ENCODE data around the gene SLC24A4.

SLC24A4 gene

DNA sequence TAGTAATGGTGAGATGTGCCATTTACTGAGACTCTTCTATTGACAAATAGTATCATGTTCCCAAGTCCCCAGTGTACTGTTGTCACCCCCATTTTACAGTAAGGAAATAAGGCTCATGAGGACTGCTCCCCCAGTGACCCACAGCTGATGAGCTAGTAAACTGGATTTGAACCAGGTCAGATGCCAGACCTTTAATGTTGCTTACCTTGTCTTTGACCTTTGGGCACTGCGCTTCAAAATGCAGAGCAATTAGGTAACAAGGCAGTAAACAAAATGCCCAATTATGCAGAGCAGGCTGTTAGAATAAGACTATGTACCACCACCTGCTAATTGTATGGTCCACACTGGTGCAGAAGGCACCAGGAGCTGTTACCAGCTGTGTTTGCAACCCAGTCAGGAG is 152.1 kb downstream of the SLC24A4 start:
- Histone ChIP-seq H3K27me3 (ENCODE audit: low read length) (no peaks in the 10 kb centered on the region), H3F3A (ENCODE audit: insufficient read depth) (no peaks in the 10 kb centered on the region), H3K4me2 (ENCODE audit: low read depth, low read length, poor library complexity, severe bottlenecking) (no peak overlapping the region), H2AFZ (ENCODE audit: low read depth, low read length, severe bottlenecking) (no peak overlapping the region), H3K79me2 (ENCODE audit: insufficient read depth, low read length) (no peaks in the 10 kb centered on the region), H3K27ac (ENCODE audit: low read depth, low read length) (no peak overlapping the region), H4K20me1 (ENCODE audit: low read depth, low read length) (no peaks in the 10 kb centered on the region), H3K9me2 (replicated peaks; ENCODE audit: insufficient read depth, low read length) (no peaks in the 10 kb centered on the region), H3K4me3 (ENCODE audit: insufficient read depth, low read length, poor library complexity, severe bottlenecking) (no peak overlapping the region), H3K36me3 (ENCODE audit: low read length) (no peaks in the 10 kb centered on the region), H3K9me3 (ENCODE audit: insufficient read depth, low read length) (no peaks in the 10 kb centered on the region), H3K9ac (ENCODE audit: low read length) (no peak overlapping the region)
- TF ChIP-seq EZH2phosphoT487 (conservative IDR thresholded peaks at IDR 0.05; ENCODE audit: low read length) (no peak), CTCF (IDR thresholded peaks at IDR 0.05; ENCODE audit: insufficient read depth, low read length, poor library complexity, severe bottlenecking) (no peak)

GRCh38 chr14:92475451-92476187 is 152.7 kb downstream of the SLC24A4 start:
- Histone ChIP-seq H3K9ac (ENCODE audit: low read length) (no peak overlapping the region), H3K36me3 (ENCODE audit: low read length) (no peaks in the 10 kb centered on the region), H3K4me3 (ENCODE audit: insufficient read depth, low read length, poor library complexity, severe bottlenecking) (no peak overlapping the region), H4K20me1 (ENCODE audit: low read depth, low read length) (no peaks in the 10 kb centered on the region), H3K4me2 (ENCODE audit: low read depth, low read length, poor library complexity, severe bottlenecking) (no peak overlapping the region), H3K27ac (ENCODE audit: low read depth, low read length) (no peak overlapping the region), H3K9me2 (replicated peaks; ENCODE audit: insufficient read depth, low read length) (no peaks in the 10 kb centered on the region), H2AFZ (ENCODE audit: low read depth, low read length, severe bottlenecking) (no peak overlapping the region), H3F3A (ENCODE audit: insufficient read depth) (no peaks in the 10 kb centered on the region), H3K9me3 (ENCODE audit: insufficient read depth, low read length) (no peaks in the 10 kb centered on the region), H3K79me2 (ENCODE audit: insufficient read depth, low read length) (no peaks in the 10 kb centered on the region), H3K27me3 (ENCODE audit: low read length) (no peaks in the 10 kb centered on the region)
- no peak for TF ChIP-seq CTCF (IDR thresholded peaks at IDR 0.05; ENCODE audit: insufficient read depth, low read length, poor library complexity, severe bottlenecking)
- no peak for TF ChIP-seq EZH2phosphoT487 (conservative IDR thresholded peaks at IDR 0.05; ENCODE audit: low read length)

GRCh38 chr14:92480856-92481255 is 157.9 kb downstream of the SLC24A4 start:
- H3F3A ChIP-seq (ENCODE audit: insufficient read depth): no peaks in the 10 kb centered on the region
- H3K9ac ChIP-seq (ENCODE audit: low read length): no peak overlapping the region
- H3K27me3 ChIP-seq (ENCODE audit: low read length): no peaks in the 10 kb centered on the region
- no peaks in the 10 kb centered on the region for H3K36me3 ChIP-seq (ENCODE audit: low read length)
- no peak overlapping the region for H3K4me3 ChIP-seq (ENCODE audit: insufficient read depth, low read length, poor library complexity, severe bottlenecking)
- H3K27ac ChIP-seq (ENCODE audit: low read depth, low read length): no peak overlapping the region
- no peaks in the 10 kb centered on the region for H3K79me2 ChIP-seq (ENCODE audit: insufficient read depth, low read length)
- H2AFZ ChIP-seq (ENCODE audit: low read depth, low read length, severe bottlenecking): no peak overlapping the region
- no peaks in the 10 kb centered on the region for H3K9me3 ChIP-seq (ENCODE audit: insufficient read depth, low read length)
- H4K20me1 ChIP-seq (ENCODE audit: low read depth, low read length): no peaks in the 10 kb centered on the region
- H3K4me2 ChIP-seq (ENCODE audit: low read depth, low read length, poor library complexity, severe bottlenecking): no peak overlapping the region
- no peak for TF ChIP-seq CTCF (IDR thresholded peaks at IDR 0.05; ENCODE audit: insufficient read depth, low read length, poor library complexity, severe bottlenecking)
- H3K9me2 ChIP-seq (replicated peaks; ENCODE audit: insufficient read depth, low read length): no peaks in the 10 kb centered on the region
